Measurements from ENCODE around the gene CARMIL1.

GRCh38 chr6:25377664-25378063 lies 98.5 kb downstream of the CARMIL1 start:
- no peak for TF ChIP-seq ZNF311 (tag by site-specific recombination; IDR thresholded peaks at IDR 0.05; ENCODE audit: borderline replicate concordance)
- no peak for TF ChIP-seq CTCF (tag by site-specific recombination; IDR thresholded peaks at IDR 0.05)
